Inferior parietal cortex (tissue), 1 donor: ENCODE results near the gene MYADML2.

ENCODE experiments used
- DNase-seq: peaks from one replicate; pipeline ENCODE4 v3.0.0-alpha.2; 2016; ENCODE audit errors: extremely low spot score

Gene MYADML2

DNA sequence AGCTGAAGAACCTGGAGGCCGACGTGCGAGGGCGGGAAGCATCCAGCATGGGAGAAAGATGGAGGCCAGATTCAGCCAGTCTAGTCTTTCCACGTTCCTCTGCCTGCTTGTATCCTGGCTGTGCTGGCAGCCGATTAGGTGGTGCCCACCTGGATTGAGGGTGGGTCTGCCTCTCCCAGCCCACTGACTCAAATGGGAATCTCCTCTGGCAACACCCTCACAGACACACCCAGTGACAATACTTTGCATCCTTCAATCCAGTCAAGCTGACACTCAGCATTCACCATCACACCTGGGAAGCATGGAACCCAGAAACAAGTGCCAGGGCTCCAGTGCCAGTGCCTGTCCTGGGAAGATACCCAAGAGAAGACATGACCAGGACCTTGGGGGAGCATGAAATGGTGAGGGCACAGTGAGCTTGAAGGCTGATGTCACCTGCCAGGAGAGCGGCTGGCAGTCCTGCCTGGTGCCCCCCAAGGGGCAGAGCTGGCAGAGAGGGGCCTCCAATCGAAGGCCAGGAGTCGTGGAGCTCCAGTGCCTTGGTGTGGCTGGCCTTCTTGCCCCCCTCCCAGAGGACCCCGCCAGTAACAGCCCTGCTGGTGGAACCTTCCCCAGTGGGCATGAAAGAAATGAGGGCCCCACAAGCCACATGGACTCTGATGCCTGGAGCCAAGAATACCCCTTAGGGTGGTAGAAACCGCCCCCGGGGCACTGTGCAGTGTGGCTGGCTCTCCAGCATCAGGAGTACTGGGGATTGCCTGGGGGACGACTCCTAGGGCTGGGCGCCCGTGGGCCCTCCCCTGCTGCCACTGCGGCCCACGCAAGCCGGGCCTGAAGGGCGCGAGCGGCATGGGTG is 45.6 kb downstream of the MYADML2 start:
- DNase-seq, result no peak

DNA sequence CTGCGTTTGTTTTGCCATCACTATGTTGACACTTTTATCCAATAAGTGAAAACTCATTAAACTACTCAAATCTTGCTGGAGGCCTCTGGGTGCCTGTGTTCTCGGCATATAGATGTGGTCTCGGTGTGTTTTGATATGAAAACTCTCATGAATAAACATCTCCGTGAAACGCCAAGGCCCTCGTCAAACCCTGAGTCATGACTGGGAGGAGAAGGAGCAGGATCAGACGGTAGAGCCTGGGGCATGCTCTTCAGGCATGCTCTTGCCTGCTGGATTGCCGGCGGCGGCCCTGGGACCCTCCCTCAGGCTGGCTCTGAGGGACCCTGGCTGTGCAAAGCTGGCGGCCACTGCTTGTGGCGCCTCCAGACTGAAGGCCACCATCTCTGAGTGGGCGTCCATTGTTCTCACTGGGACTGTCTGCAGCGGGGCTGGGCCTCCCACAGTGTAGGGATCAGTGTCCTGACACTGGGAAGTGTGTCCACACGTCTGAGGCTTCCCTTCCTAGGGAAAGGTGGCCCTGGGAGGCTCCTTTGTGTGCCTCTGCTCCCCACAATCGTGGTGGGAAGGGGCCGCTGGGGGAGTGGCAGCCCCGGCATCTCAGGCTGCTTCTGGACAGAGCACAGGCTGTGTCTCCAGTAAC is 46.7 kb downstream of the MYADML2 start:
- no peak for DNase-seq

DNA sequence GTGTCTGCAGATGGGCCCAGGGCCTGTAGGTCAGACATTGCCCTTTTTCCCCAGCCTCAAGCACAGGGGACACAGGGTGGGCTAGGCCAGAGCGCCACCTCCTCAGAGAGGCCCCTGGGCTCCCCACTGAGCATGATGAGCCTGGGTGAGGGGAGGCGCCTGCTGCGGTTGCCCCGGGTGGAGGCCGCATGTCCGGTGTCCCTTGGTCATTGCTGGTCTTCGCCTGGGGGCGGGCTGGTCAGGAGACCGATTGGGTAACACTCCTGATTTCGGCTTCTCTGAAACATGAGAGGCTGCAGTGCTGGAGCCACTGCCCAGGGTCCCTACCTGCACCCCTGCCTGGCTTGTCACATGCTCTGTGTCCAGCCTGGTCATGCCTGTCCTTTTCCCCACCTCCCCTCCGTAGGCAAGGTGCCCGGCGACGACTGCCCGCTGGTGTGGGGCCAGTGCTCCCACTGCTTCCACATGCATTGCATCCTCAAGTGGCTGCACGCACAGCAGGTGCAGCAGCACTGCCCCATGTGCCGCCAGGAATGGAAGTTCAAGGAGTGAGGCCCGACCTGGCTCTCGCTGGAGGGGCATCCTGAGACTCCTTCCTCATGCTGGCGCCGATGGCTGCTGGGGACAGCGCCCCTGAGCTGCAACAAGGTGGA is 47.4 kb downstream of the MYADML2 start:
- no peak for DNase-seq

DNA sequence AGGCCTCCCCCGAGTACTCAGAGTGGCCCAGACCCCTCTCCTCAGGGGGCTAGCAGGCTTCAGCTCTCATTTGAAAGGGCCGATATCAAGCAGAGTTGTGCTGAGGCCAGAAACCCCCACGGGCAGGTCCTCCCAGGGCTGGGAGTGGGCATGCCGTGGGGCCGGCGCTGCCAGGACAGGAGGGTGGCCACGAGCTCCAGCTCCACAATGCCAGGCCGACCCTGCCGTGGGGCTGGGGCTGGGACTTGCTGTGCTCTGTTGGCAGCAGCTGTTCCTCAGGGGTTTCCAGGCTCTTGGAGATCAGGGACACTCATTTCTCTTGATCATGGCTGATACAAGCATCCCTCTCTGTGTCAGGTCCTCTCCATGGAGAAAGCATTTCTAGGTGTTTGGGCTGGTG is 48.1 kb downstream of the MYADML2 start:
- DNase-seq, result no peak

DNA sequence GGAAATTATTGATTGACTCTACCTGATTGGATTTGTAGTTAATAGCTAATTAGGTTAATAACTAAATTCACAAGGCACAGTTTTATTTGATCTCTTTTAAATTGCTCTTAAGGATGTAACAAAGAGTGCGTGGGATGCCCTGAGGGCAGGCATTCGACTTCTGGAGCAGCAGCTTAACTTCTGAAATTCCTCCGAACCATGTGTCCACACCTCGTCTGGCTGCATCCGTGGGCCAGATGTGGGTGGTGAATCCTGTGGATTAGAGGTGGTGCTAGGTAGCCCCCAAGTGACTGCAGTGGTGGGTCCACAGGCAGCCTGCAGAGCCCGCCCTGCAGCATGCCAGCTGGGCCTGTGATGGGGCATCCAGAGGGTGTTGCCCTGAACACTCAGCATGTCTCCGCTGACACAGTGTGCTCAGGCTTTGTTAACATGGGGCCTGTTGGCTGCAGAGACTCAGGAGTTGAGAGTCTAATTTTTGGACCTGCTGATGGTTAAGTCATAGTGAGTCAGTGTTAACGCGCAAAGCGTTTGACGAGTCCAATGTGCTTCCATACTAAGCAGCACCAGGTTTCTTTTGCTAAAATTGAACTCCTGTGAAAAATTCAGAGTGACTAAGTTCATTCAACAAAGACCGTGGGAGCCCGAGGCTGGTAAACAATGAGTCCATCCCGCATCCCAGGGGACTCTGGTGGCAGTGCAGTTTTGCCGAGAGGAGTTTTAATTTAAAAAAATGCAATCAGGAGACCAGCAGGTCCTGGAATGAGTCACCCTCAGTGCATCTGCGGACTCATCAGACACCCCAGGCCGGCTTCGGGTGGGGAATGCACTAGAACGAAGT is 48.8 kb downstream of the MYADML2 start:
- DNase-seq, result peak; percentile 54

DNA sequence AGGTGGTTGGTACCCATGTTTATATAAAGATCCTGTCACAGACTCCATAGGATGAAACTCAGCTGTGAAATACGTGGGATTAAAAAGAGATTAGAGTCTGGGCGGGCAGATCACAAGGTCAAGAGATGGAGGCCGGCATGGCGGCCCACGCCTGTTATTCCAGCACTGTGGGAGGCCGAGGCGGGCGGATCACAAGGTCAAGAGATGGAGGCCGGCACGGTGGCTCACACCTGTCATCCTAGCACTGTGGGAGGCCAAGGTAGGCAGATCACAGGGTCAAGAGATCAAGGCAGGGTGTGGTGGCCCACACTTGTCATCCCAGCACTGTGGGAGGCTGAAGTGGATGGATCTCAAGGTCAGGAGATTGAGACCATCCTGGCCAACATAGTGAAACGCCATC is 51.6 kb downstream of the MYADML2 start:
- no peak for DNase-seq

DNA sequence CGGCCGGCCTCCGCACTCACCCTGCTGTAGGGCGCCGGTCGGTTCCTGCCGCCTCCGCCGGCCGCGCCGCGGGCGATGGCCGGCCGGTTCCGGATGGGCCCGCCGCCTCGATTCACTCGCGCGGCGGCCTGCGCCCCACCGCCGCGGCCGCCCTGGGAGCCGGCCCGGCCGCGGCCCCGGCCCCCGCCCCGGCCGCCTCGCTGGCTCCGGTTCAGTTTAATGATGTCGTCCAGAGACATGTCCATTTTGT is 55.8 kb downstream of the MYADML2 start:
- no peak for DNase-seq

DNA sequence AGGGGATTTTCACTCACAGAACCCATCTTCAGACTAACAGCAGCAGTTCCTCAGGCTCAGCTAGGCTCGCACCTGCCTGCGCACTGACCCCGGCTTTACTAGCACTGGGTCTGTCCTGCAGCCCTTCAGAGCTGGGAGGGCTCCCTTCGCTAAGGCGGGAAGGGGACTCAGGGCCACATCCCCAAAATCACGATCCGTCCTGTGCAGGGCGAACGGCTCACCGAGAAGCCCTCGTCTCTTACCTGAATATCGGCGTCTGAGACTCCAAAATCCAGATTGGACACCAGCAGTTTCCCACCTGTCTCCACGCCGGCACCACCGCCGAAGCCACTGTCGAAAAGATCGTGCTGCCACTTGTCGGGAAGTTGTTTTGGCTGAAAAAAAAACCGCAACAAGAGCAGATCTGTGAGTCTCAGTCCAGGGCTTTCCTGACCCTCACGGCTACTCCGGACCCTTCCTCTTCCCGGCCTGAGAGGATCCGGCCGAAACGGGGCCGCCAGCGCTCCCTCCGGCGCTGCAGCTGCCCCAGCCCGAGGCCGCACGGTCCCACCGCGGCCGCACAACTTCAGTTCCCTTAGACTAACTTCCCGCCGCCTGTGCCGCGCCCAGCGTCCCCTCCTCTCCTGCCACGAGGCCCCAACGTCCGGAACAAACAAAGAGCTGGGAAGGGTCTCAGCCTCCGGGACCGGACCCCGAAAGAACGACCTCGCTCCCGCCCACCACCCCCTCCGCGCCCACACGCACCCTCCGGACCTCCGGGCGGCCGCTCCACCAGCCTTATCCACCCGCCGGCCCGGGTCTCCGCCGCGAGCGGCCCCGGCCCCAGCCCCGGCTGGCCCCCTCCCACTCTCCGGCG is 56.4 kb downstream of the MYADML2 start:
- no peak for DNase-seq
